HG03432 (cell line): ENCODE measurements around the gene NKAIN4.
"Not testable (repeated sequence)": the region's sequence is repeated elsewhere in the genome, so short reads cannot be mapped to it uniquely, and the experiment has no call there.

Source experiments
- ATAC-seq: cut with Tn5 transposase; IDR thresholded peaks from one replicate; pipeline ENCODE4 v1.9.1; 2021; ENCODE audit warnings: mild to moderate bottlenecking, moderate library complexity; ENCODE audit not compliant: unreplicated experiment

Gene NKAIN4

GRCh38 chr20:63258781-63259180 is 4.5 kb upstream of the NKAIN4 start:
- ATAC-seq = no peak

- no peak for ATAC-seq
Measured at GRCh38 chr20:63257629-63258028, 3.4 kb upstream of the NKAIN4 start.

GRCh38 chr20:63256954-63257353 is 2.7 kb upstream of the NKAIN4 start:
- ATAC-seq = no peak

GRCh38 chr20:63255931-63256704 is 1.9 kb upstream of the NKAIN4 start:
- no peak for ATAC-seq

- no peak for ATAC-seq
Measured at GRCh38 chr20:63254606-63255384, 532 bp upstream of the NKAIN4 start.

- ATAC-seq = no peak
Measured at GRCh38 chr20:63253438-63254231, 628 bp downstream of the NKAIN4 start.

GRCh38 chr20:63253065-63253437 is 1.2 kb downstream of the NKAIN4 start:
- no peak for ATAC-seq

GRCh38 chr20:63252284-63252711 is 2.0 kb downstream of the NKAIN4 start:
- ATAC-seq = no peak

GRCh38 chr20:63251350-63251749 is 2.9 kb downstream of the NKAIN4 start:
- not testable (repeated sequence) for ATAC-seq

GRCh38 chr20:63249891-63250290 is 4.4 kb downstream of the NKAIN4 start:
- ATAC-seq = no peak

- no peak for ATAC-seq
Measured at GRCh38 chr20:63248835-63249591, 5.2 kb downstream of the NKAIN4 start.

GRCh38 chr20:63247671-63248228 is 6.5 kb downstream of the NKAIN4 start:
- no peak for ATAC-seq

GRCh38 chr20:63246490-63247288 is 7.6 kb downstream of the NKAIN4 start:
- ATAC-seq = no peak

- no peak for ATAC-seq
Measured at GRCh38 chr20:63244468-63244867, 9.8 kb downstream of the NKAIN4 start.

- ATAC-seq = no peak
Measured at GRCh38 chr20:63243604-63244247, 10.5 kb downstream of the NKAIN4 start.

GRCh38 chr20:63242736-63243135 is 11.5 kb downstream of the NKAIN4 start:
- ATAC-seq = no peak

- no peak for ATAC-seq
Measured at GRCh38 chr20:63241272-63241671, 13.0 kb downstream of the NKAIN4 start.

GRCh38 chr20:63240004-63240403 is 14.3 kb downstream of the NKAIN4 start:
- no peak for ATAC-seq

GRCh38 chr20:63239431-63239830 is 14.8 kb downstream of the NKAIN4 start:
- no peak for ATAC-seq
